Prostate gland (tissue), 2 donors: Measurements from ENCODE around the gene CKS2. TPM values are rescaled to one million over a fixed set of nuclear protein-coding genes. Genes with fewer than 3 reads are reported as not detected.
A peak's percentile ranks its signal among the peaks of the same experiment; 100 is the strongest.

Experiments
- DNase-seq: peaks from one replicate; pipeline ENCODE4 v3.0.0-alpha.2; 2019; ENCODE audit warnings: low spot score
- H3K27ac ChIP-seq, 2 donors: fragments of 200-600 bp; sonication (generic); 2 replicates each; pipeline ENCODE4 v1.5.1; 2017 to 2019
- H3K27me3 ChIP-seq: fragments of 200-600 bp; sonication (generic); replicated peaks from 2 replicates; pipeline ENCODE4 v1.5.1; 2019; ENCODE audit not compliant: insufficient read depth
- H3K36me3 ChIP-seq, 2 donors: fragments of 200-600 bp; sonication (generic); 1 replicate in 1 of 2; 2 replicates in 1 of 2; pipeline versions ENCODE4 v1.5.1 to v1.8.1; 2017 to 2019
- H3K4me1 ChIP-seq: fragments of 200-600 bp; sonication (generic); replicated peaks from 2 replicates; pipeline ENCODE4 v1.5.1; 2019
- H3K4me3 ChIP-seq, 2 donors: fragments of 200-600 bp; sonication (generic); 2 replicates each; pipeline ENCODE4 v1.5.1; 2017 to 2019
- H3K9me3 ChIP-seq: fragments of 200-600 bp; sonication (generic); 2 replicates; pipeline ENCODE4 v1.5.1; 2017
- POLR2A ChIP-seq: fragments of 450-650 bp; IDR thresholded peaks from one replicate; pipeline ENCODE4 v1.6.1; 2016; ENCODE audit warnings: antibody characterized with exemption, mild to moderate bottlenecking
- POLR2AphosphoS5 ChIP-seq: sonication (generic); formaldehyde crosslinking; IDR thresholded peaks from one replicate; pipeline ENCODE4 v1.6.1; 2017; ENCODE audit warnings: antibody characterized with exemption
- WGBS: methylation state at CpG from one replicate; pipeline ENCODE4 v1.1.5; 2018; 5-methylcytosine and 5-hydroxymethylcytosine counted together
- intact Hi-C: fragments of 100-400 bp; cut with DNase I; formaldehyde crosslinking; loops from one replicate; pipeline ENCODE4 v1.14.2; 2022
- total RNA-seq, 2 donors: library from RNA; depleted of rRNA; stranded (reverse); fragments of >200 nt; gene quantifications; one replicate each; pipeline ENCODE4 v1.1.0, GENCODE V29; 2016
- TF ChIP-seq, protein P1 (sequence below), 4 experiments: fragments of 200-600 bp in 2 of 4; fragments of 450-650 bp in 2 of 4; sonication (generic) in 2 of 4; IDR thresholded peaks; 1 replicate in 3 of 4; 2 replicates in 1 of 4; pipeline ENCODE4 v1.5.1; 2016 to 2019; ENCODE audit warnings: antibody characterized with exemption in 4 of 4, mild to moderate bottlenecking in 2 of 4, moderate library complexity in 2 of 4

The CKS2 gene
- total RNA-seq, 2 donors from 2014 or later = 13.8 to 87.4 TPM

DNA sequence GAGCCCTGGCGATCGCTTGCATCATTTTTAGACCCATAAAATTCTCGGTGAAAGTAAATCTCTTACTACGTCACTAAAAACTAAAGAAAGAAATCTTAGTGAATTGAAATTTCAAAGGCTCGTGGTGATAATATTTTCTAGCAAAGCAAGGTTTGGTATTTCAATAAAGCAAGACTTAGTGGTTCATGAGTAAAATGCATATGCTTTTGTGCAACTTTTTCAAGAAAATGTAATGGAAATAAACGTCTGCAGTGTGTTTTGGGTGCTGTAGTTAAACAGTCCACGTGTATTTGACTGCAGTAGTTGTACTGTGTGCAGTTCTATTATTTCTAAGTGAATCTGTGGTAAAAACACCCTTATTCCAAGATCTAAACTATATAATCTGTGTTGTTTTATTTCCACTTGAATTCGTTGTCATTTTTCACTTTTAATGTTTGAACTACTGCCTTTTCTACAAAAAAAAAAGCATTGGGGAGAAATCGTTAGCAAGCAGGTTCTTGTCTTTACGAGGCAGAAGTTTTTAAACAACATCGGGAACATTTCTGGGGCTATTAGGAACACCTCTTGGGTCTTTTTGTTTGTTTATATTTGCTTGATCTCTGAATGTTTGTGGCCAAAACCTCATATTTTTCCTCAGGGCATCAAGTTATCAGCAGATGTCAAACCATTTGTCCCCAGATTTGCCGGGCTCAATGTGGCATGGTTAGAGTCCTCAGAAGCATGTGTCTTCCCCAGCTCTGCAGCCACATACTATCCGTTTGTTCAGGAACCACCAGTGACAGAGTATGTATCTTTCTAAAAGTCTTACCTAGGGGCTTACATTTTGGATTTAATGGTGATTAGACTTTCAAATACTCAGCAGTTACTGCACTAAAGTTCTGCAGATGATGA, 8.3 kb downstream of the CKS2 start:
- intact Hi-C loops = loop anchor here (2.0 kb wide), 1 partner anchor 230 kb away; no protein-coding TSS in a partner anchor
- Histone ChIP-seq H3K36me3 (no peaks in the 10 kb centered on the region), H3K4me1 (no peaks in the 10 kb centered on the region), H3K4me3 (peak overlapping the region; percentile 86 to 92), H3K27me3 (no peaks in the 10 kb centered on the region), H3K27ac (peak overlapping the region; percentile 100), H3K9me3 (no peaks in the 10 kb centered on the region)
- WGBS = 1% methylated on average over 13 of the region's 13 CpGs
- no peak for TF ChIP-seq POLR2AphosphoS5
- TF ChIP-seq, protein P1, sequence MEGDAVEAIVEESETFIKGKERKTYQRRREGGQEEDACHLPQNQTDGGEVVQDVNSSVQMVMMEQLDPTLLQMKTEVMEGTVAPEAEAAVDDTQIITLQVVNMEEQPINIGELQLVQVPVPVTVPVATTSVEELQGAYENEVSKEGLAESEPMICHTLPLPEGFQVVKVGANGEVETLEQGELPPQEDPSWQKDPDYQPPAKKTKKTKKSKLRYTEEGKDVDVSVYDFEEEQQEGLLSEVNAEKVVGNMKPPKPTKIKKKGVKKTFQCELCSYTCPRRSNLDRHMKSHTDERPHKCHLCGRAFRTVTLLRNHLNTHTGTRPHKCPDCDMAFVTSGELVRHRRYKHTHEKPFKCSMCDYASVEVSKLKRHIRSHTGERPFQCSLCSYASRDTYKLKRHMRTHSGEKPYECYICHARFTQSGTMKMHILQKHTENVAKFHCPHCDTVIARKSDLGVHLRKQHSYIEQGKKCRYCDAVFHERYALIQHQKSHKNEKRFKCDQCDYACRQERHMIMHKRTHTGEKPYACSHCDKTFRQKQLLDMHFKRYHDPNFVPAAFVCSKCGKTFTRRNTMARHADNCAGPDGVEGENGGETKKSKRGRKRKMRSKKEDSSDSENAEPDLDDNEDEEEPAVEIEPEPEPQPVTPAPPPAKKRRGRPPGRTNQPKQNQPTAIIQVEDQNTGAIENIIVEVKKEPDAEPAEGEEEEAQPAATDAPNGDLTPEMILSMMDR (IDR thresholded peaks at IDR 0.05) = peak in 1 of 4 experiments; percentile 90
- DNase-seq = no peak

- H3K27ac ChIP-seq = no peak overlapping the region
- TF ChIP-seq, protein P1 (IDR thresholded peaks at IDR 0.05) = no peak
- TF ChIP-seq POLR2A (no peak), POLR2AphosphoS5 (no peak)
- DNase-seq = no peak
- 77% methylated on average over 4 of the region's 4 CpGs for WGBS
- no peaks in the 10 kb centered on the region for H3K4me1 ChIP-seq
- intact Hi-C loops = no loop called here
- H3K9me3 ChIP-seq = no peaks in the 10 kb centered on the region
- H3K36me3 ChIP-seq = no peaks in the 10 kb centered on the region
- no peak overlapping the region for H3K4me3 ChIP-seq
- no peaks in the 10 kb centered on the region for H3K27me3 ChIP-seq
Measured at GRCh38 chr9:89323390-89323789, 12.4 kb downstream of the CKS2 start.

DNA sequence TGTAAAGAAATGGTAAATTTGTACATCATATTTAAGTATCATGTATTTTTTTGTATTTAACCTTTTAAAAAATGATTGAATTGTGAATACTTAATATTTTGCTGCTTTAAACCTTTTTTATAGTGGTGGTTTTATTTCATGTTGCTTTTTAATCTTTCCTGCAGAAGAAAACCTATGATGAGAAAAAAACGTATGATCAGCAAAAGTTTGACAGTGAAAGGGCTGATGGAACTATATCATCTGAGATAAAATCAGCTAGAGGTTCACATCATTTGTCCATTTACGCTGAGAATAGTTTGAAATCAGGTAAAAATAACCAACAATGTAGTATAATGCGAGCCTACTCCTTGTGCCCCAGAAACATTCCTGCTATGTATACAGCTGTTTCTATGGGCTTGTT, 14.7 kb downstream of the CKS2 start:
- 80% methylated on average over 3 of the region's 3 CpGs for WGBS
- TF ChIP-seq POLR2A = no peak
- TF ChIP-seq, protein P1 (IDR thresholded peaks at IDR 0.05) = no peak
- no peak for TF ChIP-seq POLR2AphosphoS5
- H3K36me3 ChIP-seq = peaks cover 0 to 5% of the 10 kb centered on the region in 2 donors
- intact Hi-C loops = no loop called here
- no peaks in the 10 kb centered on the region for H3K9me3 ChIP-seq
- H3K27me3 ChIP-seq = no peaks in the 10 kb centered on the region
- no peaks in the 10 kb centered on the region for H3K4me1 ChIP-seq
- no peak overlapping the region for H3K4me3 ChIP-seq
- H3K27ac ChIP-seq = no peak overlapping the region
- DNase-seq = no peak

- no peak for DNase-seq
- Histone ChIP-seq H3K36me3 (peaks cover 0 to 5% of the 10 kb centered on the region in 2 donors), H3K9me3 (no peaks in the 10 kb centered on the region), H3K27me3 (no peaks in the 10 kb centered on the region), H3K4me1 (no peaks in the 10 kb centered on the region), H3K27ac (no peak overlapping the region), H3K4me3 (no peak overlapping the region)
- TF ChIP-seq POLR2A = no peak
- TF ChIP-seq, protein P1 (IDR thresholded peaks at IDR 0.05) = no peak
- TF ChIP-seq POLR2AphosphoS5 = peak; percentile 41
- intact Hi-C loops = no loop called here
- WGBS = 63% methylated on average over 8 of the region's 8 CpGs
Measured at GRCh38 chr9:89328064-89328463, 17.1 kb downstream of the CKS2 start.

GRCh38 chr9:89329917-89330316, 18.9 kb downstream of the CKS2 start:
- intact Hi-C loops = no loop called here

More at GRCh38 chr9:89329917-89330316, 18.9 kb downstream of the CKS2 start:
- TF ChIP-seq POLR2A (no peak), POLR2AphosphoS5 (no peak)
- TF ChIP-seq, protein P1 (IDR thresholded peaks at IDR 0.05) = no peak
- DNase-seq = no peak
- H3K4me1 ChIP-seq = no peaks in the 10 kb centered on the region
- no peaks in the 10 kb centered on the region for H3K27me3 ChIP-seq
- H3K9me3 ChIP-seq = no peaks in the 10 kb centered on the region
- H3K36me3 ChIP-seq = peaks cover 0 to 5% of the 10 kb centered on the region in 2 donors
- H3K27ac ChIP-seq = no peak overlapping the region
- H3K4me3 ChIP-seq = no peak overlapping the region
